ENCODE measurements around the gene TMEM44.

Gene TMEM44

DNA sequence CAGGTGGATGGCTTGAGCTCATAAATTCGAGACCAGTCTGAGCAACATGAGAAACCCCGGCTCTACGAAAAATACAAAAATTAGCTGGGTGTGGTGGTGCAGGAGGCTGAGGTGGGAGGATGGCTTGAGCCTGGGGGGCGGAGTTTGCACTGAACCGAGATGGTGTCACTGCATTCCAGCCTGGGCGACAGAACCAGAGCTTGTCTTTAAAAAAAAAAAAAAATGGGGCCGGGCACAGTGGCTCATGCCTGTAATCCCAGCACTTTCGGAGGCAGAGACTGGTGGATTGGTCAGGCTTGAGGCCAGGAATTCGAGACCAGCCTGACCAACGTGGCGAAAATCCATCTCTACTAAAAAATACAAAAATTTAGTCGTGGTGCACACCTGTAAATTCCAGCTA is 64.0 kb downstream of the TMEM44 start:
- TF ChIP-seq, protein P1, sequence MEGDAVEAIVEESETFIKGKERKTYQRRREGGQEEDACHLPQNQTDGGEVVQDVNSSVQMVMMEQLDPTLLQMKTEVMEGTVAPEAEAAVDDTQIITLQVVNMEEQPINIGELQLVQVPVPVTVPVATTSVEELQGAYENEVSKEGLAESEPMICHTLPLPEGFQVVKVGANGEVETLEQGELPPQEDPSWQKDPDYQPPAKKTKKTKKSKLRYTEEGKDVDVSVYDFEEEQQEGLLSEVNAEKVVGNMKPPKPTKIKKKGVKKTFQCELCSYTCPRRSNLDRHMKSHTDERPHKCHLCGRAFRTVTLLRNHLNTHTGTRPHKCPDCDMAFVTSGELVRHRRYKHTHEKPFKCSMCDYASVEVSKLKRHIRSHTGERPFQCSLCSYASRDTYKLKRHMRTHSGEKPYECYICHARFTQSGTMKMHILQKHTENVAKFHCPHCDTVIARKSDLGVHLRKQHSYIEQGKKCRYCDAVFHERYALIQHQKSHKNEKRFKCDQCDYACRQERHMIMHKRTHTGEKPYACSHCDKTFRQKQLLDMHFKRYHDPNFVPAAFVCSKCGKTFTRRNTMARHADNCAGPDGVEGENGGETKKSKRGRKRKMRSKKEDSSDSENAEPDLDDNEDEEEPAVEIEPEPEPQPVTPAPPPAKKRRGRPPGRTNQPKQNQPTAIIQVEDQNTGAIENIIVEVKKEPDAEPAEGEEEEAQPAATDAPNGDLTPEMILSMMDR (IDR thresholded peaks at IDR 0.05), result no peak
- no peak overlapping the region for H3K27ac ChIP-seq
- DNase-seq (ENCODE audit: low spot score), result no peak
- no peak overlapping the region for H3K4me3 ChIP-seq

DNA sequence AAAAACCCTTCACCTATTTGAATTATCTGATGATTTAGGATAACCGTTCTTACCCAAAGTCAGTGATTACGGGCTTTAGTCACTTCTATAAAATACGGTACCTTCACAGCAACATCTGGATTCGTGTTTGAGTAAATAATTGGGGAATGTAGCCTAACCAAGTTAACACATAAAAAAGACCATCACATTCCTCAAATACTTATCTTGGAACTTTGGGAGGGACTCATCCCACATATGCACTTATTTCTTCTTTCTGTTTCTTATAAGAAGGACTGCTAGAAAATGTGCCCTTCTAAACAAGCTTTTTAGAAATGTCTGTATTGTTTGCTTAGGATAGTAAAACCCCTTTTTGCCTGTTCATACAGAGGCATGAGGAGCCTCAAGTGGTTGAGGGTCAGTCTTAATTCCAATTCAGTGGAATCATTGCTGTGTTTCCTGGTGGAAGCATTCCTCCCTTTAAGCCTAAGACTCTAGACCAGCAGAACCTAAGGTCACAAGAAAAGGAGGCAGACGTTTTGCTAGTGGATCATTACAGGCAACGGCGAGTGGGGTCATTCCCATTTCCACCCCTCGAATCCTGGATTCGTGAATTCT is 67.5 kb downstream of the TMEM44 start:
- Histone ChIP-seq H3K4me3 (no peak overlapping the region), H3K27ac (no peak overlapping the region)
- TF ChIP-seq, protein P1 (IDR thresholded peaks at IDR 0.05), result no peak
- DNase-seq (ENCODE audit: low spot score), result no peak

DNA sequence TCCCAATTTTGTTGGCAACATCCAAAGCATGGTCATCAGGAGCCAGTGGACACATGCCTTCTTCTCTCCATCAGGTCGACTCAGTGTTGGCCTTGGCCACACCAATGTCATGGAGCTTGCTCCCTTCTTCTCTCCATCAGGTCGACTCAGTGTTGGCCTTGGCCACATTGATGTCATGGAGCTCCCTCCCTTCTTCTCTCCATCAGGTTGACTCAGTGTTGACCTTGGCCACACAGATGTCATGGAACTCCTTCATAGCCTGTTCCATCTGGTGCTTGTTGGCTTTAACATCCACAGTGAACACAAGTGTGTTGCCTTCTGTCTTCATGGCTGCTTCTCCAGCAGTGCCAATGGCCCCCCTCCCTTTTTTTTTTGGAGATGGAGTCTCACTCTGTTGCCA is 70.2 kb downstream of the TMEM44 start:
- no peak overlapping the region for H3K27ac ChIP-seq
- no peak for DNase-seq (ENCODE audit: low spot score)
- no peak overlapping the region for H3K4me3 ChIP-seq
- TF ChIP-seq, protein P1 (IDR thresholded peaks at IDR 0.05), result no peak

DNA sequence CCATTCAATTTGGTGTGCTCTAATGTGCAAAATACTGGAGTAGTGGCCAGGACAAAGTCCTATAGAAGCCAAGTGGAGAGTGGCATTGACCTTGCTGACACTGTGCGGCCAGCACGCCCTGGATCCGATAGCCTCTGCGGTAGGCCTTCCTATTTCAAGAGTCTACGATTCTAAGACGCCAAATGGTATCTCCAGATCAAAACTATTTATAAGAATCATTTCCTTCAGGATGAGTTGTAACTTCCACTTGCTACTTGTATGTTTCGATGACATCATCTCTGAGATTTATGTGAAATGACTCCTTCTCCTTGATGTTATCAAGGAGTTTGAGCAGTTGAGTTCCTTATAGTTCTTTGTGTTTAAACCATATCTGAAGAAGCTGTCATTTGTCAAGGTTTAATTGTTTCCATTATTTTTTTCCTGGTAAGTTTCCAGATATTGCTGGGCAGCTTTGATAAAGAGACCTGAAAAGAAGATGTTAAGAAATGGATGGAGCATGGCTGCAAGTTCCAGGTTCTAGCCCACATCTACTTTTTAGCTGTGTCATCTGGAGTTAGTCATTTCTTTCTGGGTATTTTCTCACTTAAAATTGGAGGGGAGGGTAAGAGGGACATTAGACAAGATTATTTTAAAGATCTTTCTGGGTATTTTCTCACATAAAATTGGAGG is 71.8 kb downstream of the TMEM44 start:
- TF ChIP-seq, protein P1 (IDR thresholded peaks at IDR 0.05), result no peak
- Histone ChIP-seq H3K27ac (no peak overlapping the region), H3K4me3 (no peak overlapping the region)
- DNase-seq (ENCODE audit: low spot score), result no peak

DNA sequence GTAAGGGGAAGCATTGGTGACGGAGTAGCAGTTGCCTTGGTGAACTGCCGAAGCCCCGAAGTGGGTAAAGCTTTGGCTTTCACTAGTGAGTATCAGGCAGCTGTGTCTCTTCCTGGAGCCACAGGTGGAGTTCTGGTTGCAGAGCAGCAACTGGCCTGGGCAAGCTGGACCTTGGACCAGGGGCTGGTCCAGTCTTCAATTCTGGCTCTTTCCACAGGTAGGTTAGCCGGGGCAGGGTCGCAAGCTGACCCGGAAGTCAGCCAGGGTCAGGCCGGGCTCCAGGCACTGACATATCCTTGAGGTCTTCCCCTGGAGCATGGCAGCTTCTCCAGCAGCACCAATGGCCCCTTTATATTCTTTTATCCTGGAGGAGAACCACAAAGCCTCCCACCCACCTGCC is 73.2 kb downstream of the TMEM44 start:
- no peak overlapping the region for H3K27ac ChIP-seq
- TF ChIP-seq, protein P1 (IDR thresholded peaks at IDR 0.05), result no peak
- DNase-seq (ENCODE audit: low spot score), result no peak
- no peak overlapping the region for H3K4me3 ChIP-seq

DNA sequence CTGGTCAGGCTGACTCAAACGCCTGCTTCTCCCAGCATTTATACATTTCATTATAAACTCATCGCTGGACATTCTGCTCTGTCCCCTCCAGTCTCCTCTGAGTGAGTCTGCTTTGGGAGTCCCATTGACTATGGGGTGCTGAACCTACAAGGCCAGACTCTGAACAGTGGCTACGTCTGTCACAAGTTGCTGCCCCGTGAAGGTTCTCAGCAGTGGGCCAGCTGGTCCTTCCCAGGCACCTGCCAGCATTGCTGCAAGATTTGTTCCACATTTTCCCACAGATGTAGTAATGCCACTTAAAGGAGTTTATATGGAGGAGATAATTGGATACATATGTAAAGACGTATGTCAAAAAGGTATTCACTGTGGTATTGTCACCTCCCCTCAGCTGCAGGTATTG is 73.7 kb downstream of the TMEM44 start:
- no peak for DNase-seq (ENCODE audit: low spot score)
- Histone ChIP-seq H3K4me3 (no peak overlapping the region), H3K27ac (no peak overlapping the region)
- TF ChIP-seq, protein P1 (IDR thresholded peaks at IDR 0.05), result no peak
